GM20000 (cell line): ENCODE measurements around the gene WIPF2.
"Not testable (repeated sequence)": the region's sequence is repeated elsewhere in the genome, so short reads cannot be mapped to it uniquely, and the experiment has no call there.

Experiments used
- DNase-seq: peaks from one replicate; pipeline ENCODE4 v3.0.0; 2012; ENCODE audit warnings: low spot score
- TF ChIP-seq, protein P1 (sequence below): IDR thresholded peaks from 2 replicates; pipeline ENCODE4 v1.5.1; 2012; ENCODE audit warnings: mild to moderate bottlenecking, control low read depth; ENCODE audit errors: extremely low read depth, missing control alignments

Gene WIPF2

DNA sequence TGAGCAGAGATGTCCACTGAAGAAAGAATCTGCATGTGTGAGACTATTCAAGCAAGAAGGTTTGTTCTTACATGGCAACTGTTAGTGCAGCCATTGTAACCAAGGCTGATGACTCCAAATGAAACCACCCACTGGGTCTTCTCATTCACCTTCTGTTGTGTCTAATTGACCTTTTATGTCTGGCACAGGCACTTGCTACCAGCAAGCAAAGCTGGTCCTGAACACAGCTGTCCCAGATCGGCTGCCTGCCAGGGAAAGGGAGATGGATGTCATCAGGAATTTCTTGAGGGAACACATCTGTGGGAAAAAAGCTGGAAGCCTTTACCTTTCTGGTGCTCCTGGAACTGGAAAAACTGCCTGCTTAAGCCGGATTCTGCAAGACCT, 72.2 kb downstream of the WIPF2 start:
- TF ChIP-seq, protein P1, sequence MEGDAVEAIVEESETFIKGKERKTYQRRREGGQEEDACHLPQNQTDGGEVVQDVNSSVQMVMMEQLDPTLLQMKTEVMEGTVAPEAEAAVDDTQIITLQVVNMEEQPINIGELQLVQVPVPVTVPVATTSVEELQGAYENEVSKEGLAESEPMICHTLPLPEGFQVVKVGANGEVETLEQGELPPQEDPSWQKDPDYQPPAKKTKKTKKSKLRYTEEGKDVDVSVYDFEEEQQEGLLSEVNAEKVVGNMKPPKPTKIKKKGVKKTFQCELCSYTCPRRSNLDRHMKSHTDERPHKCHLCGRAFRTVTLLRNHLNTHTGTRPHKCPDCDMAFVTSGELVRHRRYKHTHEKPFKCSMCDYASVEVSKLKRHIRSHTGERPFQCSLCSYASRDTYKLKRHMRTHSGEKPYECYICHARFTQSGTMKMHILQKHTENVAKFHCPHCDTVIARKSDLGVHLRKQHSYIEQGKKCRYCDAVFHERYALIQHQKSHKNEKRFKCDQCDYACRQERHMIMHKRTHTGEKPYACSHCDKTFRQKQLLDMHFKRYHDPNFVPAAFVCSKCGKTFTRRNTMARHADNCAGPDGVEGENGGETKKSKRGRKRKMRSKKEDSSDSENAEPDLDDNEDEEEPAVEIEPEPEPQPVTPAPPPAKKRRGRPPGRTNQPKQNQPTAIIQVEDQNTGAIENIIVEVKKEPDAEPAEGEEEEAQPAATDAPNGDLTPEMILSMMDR = no peak
- DNase-seq = no peak

DNA sequence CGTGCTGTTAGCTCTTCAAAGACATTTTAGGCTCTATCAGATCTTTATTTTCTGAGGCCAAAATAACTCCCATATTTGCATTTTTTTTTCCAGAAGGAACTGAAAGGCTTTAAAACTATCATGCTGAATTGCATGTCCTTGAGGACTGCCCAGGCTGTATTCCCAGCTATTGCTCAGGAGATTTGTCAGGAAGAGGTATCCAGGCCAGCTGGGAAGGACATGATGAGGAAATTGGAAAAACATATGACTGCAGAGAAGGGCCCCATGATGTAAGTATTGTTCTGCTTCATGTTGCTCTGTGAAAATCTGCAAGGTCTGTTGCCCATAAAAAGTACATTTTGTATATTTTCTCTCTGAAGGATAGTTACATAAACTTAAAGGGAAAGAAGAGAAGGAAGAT, 74.3 kb downstream of the WIPF2 start:
- TF ChIP-seq, protein P1 = no peak
- no peak for DNase-seq

DNA sequence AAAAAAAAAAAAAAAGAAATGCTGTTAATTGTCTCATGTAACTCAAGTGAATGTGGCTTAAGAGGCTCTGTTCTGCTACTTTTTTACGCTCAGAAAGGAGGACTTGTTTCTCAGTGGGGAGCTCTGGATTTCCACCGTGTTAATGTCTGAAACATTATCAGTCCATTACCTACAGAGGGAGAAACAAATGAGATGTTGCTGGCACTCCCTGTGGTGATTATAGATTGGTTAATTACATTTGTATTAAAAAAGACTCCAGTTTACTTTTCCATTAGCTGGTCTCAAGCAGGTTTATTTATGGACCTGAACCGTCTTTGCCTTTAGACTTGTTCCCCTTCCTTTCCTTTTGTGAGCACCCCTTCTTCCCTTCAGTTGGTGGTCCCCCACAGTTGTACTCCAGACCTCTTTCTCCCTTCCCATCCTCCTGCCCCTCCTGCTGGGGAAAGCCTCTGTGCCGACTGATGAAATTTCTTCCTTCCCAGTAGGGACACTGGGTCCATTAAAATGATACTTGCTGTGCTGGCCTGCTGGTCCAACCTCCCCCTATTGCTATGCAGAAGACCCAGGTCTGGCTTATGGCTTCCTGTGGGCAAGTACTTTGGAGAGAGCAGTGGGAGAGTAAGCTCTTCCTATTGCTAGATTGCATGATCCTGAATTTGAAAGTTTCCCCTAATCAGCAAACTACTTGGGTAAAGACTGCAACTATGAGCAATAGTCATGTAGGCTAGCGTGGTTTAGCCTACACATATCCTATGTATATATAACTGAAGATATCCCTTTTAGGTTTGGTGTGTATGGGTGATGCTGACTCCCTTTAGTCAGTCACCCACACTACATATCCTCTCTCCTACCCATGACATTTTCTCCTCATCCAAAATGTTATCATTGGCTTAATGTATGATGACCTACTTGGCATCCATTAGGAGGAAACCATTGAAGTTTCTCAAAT, 76.7 kb downstream of the WIPF2 start:
- TF ChIP-seq, protein P1 = no peak
- no peak for DNase-seq

DNA sequence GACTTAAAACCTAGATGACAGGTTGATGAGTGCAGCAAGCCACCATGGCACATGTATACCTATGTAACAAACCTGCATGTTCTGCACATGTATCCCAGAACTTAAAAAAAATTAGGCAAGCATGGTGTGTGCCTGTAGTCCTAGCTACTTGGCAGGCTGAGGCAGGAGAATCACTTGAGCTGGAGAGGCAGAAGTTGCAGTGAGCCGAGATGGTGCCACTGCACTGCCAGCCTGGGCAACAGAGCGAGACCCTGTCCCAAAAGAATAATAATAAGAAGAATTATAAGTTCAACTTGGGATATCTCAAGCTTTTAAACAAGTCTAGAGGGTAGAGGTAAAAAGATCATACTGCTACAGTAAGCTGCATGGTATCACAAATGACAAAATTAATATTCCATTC, 78.4 kb downstream of the WIPF2 start:
- TF ChIP-seq, protein P1 = no peak
- no peak for DNase-seq

DNA sequence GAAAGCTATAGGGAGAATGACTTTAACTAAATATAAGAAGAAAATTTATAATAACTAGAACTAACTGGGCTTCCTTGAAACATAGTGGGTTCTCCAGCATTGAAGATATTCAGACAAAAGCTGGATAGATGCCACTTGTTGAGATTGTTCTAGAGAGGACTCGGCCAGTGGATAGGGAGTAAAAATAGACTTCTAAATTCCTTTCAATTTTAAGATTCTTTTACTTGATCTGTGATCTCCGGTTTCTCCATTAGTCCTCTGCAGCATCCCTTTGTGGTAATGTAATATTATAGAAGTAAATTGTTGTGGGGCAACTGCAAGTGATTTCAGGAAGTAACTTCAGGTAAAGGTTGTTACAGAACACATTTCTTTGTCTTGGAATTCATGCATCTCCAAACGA, 79.6 kb downstream of the WIPF2 start:
- TF ChIP-seq, protein P1 = no peak
- no peak for DNase-seq

DNA sequence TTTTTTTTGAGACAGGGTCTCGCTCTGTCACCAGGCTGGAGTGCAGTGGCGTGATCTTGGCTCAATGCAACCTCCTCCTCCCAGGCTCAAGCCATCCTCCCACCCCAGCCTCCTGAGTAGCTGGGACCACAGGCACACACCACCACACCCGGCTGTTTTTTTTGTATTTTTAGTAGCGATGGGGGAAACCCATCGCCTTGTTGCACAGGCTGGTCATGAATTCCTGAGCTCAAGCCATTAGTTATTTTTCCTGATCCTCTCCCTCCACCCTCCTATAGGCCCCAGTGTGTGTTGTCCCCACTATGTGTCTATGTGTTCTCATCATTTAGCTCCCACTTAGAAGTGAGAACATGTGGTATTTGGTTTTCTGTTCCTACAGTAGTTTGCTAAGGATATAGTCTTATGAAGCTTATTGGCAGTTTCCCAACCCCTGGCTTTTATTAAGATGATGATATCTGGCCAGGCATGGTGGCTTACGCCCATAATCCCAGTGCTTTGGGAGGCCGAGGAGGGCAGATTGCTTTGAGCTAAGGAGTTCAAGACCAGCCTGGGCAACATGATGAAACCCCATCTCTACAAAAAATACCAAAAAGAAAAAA, 80.2 kb downstream of the WIPF2 start:
- not testable (repeated sequence) for DNase-seq

DNA sequence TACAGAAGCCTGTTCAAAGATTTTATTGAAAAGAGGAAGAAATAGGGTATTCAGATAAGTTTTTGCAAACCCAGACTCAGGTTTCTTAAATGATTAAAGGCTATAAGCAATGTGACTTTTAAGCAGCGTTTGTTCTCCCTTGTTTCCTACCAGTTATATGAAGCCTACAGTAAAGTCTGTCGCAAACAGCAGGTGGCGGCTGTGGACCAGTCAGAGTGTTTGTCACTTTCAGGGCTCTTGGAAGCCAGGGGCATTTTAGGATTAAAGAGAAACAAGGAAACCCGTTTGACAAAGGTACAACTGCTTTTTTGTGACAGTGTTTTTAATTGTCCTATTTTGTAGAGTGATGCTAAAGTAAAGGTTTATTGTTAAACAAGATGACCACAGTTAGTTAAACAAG, 82.2 kb downstream of the WIPF2 start:
- TF ChIP-seq, protein P1 = no peak
- no peak for DNase-seq
